Measurements from ENCODE around the gene EBF3.

EBF3 gene, protein sequence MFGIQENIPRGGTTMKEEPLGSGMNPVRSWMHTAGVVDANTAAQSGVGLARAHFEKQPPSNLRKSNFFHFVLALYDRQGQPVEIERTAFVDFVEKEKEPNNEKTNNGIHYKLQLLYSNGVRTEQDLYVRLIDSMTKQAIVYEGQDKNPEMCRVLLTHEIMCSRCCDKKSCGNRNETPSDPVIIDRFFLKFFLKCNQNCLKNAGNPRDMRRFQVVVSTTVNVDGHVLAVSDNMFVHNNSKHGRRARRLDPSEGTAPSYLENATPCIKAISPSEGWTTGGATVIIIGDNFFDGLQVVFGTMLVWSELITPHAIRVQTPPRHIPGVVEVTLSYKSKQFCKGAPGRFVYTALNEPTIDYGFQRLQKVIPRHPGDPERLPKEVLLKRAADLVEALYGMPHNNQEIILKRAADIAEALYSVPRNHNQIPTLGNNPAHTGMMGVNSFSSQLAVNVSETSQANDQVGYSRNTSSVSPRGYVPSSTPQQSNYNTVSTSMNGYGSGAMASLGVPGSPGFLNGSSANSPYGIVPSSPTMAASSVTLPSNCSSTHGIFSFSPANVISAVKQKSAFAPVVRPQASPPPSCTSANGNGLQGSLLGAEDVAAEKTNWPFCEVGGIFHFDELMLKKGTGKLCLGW

DNA sequence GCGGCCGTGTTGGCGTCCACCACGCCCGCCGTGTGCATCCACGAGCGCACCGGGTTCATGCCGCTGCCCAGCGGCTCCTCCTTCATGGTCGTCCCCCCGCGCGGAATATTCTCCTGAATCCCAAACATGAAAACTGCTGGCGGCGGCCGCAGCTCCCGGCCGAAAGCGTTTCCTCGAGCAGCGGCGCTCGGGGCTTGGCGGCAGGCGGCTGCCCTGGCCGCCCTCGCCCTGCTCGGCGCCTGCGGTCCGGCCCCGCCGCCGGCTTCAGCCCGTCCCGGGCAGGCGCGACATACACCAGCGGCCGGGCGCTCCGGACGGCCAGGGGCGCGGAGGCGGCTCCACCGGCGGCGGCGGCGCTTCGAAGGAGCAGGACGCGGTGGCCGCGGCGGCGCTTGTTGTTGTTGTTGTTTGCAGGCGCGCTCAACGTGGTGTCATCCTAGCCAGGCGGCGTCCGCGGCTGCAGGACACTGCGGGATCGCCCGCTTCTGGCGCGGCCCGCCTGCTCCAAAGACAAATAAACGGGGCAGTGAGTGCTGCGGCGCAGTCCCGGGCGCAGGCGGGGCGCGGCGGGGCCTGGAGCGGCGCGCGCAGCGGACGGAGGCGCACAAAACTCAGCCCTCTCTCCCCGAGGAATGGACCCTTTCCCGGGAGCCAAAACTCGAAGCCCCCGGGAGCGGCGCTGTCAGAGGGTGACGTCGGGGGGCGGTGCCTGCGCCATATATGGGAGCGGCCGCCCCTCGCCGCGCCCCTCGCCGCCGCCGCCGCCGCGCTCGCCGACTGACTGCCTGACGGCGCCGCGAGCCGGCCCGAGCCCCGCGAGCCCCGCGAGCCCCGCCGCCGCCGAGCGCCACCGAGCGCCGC is at the start of gene EBF3:
Gene EBF3, minus strand, starts transcription at position 634 of the 861 bp plus-strand sequence. Its CDS starts 506 bp downstream, at position 128.
- Histone ChIP-seq H3K4me3 (ENCODE audit: severe bottlenecking) (peak within 1 kb of the TSS; percentile 22), H3K27ac (ENCODE audit: poor library complexity, severe bottlenecking) (no peak within 1 kb of the TSS), H3K36me3 (ENCODE audit: low read depth) (no peaks in the 10 kb centered on the region), H3K9me3 (ENCODE audit: severe bottlenecking) (no peaks in the 10 kb centered on the region), H3K4me1 (ENCODE audit: insufficient read depth, poor library complexity, severe bottlenecking) (no peaks in the 10 kb centered on the region), H3K27me3 (ENCODE audit: insufficient read depth, poor library complexity, severe bottlenecking) (peaks cover 92% of the 10 kb centered on the region)
- DNase-seq (ENCODE audit: low spot score) = no peak
- ATAC-seq (ENCODE audit: low read depth) = peak; percentile 68
- TF ChIP-seq CTCF (IDR thresholded peaks at IDR 0.05; ENCODE audit: poor library complexity, severe bottlenecking) = no peak

DNA sequence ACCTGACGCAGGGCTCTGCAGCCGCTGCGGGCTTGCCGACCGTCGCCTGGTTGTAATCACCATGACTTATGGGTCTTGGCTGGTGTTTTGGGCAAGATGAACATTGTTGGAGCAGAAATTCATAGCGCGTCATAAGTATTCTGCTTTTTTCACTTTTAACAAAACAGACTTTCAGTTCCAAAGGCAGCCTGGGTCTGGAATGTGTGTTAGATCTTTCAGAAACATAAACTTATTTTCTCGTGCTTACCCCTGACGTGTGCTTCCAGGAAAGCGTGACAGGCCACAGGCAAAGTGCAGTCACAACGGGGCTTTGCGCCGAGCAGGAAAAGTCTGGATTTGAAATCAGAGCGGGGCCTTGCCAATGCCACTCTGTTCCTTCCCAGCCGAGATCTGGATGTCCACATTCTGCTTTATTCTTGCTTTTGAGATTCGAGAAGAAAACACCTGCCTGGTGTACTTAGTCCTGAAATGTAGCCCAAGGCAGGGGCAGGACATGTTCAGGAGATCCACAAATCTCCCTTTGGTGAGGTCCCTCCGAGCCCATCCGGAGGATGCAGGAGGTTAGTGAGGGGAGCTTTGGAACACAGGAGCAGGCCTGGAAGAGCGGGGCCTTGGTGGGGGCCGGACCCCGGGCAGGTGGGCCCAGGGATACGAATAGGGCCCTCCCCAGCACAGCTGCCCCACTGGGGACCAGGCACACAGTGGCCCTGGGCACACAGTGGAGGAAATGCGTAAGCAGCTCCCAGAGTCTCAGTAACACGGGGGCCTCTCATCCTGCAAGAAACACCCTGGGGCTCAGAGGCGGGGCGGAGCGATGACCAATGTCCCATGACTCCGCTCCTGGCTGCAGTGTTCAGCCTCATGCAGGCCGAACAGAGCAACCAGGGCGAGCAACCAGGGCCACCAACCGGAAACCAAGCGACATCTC is 49.5 kb upstream of the EBF3 start:
- no peak for ATAC-seq (ENCODE audit: low read depth)
- Histone ChIP-seq H3K4me1 (ENCODE audit: insufficient read depth, poor library complexity, severe bottlenecking) (no peaks in the 10 kb centered on the region), H3K36me3 (ENCODE audit: low read depth) (no peaks in the 10 kb centered on the region), H3K27me3 (ENCODE audit: insufficient read depth, poor library complexity, severe bottlenecking) (no peaks in the 10 kb centered on the region), H3K27ac (ENCODE audit: poor library complexity, severe bottlenecking) (no peak overlapping the region), H3K4me3 (ENCODE audit: severe bottlenecking) (no peak overlapping the region), H3K9me3 (ENCODE audit: severe bottlenecking) (no peaks in the 10 kb centered on the region)
- no peak for TF ChIP-seq CTCF (IDR thresholded peaks at IDR 0.05; ENCODE audit: poor library complexity, severe bottlenecking)
- DNase-seq (ENCODE audit: low spot score) = no peak

DNA sequence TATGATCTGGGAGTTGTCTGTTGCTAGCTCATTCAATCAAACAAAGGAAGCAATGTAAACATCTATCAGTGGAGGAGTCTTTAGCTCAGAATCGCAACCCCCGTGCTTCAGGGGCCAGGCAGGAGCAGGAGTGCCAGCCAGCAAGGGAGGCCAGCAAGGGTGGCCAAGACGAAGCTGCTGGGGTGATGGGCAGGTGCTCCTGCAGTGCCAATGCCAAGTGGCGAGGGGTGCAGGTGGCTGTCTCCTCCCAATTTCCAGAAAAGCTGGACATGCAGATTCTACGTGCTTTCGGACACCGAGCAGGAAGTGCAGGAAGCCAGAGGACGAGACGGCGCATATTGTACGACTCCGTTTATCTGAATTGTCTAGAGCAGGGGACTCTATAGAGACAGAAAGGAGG is 48.1 kb upstream of the EBF3 start:
- ATAC-seq (ENCODE audit: low read depth) (no peak), DNase-seq (ENCODE audit: low spot score) (no peak)
- Histone ChIP-seq H3K27ac (ENCODE audit: poor library complexity, severe bottlenecking) (no peak overlapping the region), H3K4me1 (ENCODE audit: insufficient read depth, poor library complexity, severe bottlenecking) (no peaks in the 10 kb centered on the region), H3K27me3 (ENCODE audit: insufficient read depth, poor library complexity, severe bottlenecking) (no peaks in the 10 kb centered on the region), H3K9me3 (ENCODE audit: severe bottlenecking) (no peaks in the 10 kb centered on the region), H3K36me3 (ENCODE audit: low read depth) (no peaks in the 10 kb centered on the region), H3K4me3 (ENCODE audit: severe bottlenecking) (no peak overlapping the region)
- no peak for TF ChIP-seq CTCF (IDR thresholded peaks at IDR 0.05; ENCODE audit: poor library complexity, severe bottlenecking)

DNA sequence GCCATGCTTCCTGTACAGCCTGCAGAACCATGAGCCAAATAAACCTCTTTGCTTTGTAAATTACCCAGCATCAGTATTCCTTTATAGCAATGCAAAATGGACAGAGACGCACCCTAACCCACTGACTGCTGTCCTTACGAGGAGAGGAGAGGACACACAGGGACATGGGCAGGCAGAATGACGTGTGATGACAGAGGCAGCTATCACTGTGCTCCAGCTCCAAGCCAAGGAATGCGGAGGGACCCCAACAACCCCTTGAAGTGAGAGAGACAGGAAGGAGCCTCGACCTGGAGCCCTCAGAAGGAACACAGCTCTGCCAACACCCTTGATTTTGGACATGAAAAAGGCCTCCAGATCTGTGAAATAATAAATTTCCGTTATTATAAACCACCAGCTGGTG is 46.6 kb upstream of the EBF3 start:
- Histone ChIP-seq H3K36me3 (ENCODE audit: low read depth) (no peaks in the 10 kb centered on the region), H3K27me3 (ENCODE audit: insufficient read depth, poor library complexity, severe bottlenecking) (no peaks in the 10 kb centered on the region), H3K27ac (ENCODE audit: poor library complexity, severe bottlenecking) (no peak overlapping the region), H3K4me3 (ENCODE audit: severe bottlenecking) (no peak overlapping the region), H3K9me3 (ENCODE audit: severe bottlenecking) (no peaks in the 10 kb centered on the region), H3K4me1 (ENCODE audit: insufficient read depth, poor library complexity, severe bottlenecking) (no peaks in the 10 kb centered on the region)
- no peak for ATAC-seq (ENCODE audit: low read depth)
- DNase-seq (ENCODE audit: low spot score) = no peak
- TF ChIP-seq CTCF (IDR thresholded peaks at IDR 0.05; ENCODE audit: poor library complexity, severe bottlenecking) = no peak

Measured in RWPE2 (cell line).